ENCODE measurements around the gene CDH20.

DNA sequence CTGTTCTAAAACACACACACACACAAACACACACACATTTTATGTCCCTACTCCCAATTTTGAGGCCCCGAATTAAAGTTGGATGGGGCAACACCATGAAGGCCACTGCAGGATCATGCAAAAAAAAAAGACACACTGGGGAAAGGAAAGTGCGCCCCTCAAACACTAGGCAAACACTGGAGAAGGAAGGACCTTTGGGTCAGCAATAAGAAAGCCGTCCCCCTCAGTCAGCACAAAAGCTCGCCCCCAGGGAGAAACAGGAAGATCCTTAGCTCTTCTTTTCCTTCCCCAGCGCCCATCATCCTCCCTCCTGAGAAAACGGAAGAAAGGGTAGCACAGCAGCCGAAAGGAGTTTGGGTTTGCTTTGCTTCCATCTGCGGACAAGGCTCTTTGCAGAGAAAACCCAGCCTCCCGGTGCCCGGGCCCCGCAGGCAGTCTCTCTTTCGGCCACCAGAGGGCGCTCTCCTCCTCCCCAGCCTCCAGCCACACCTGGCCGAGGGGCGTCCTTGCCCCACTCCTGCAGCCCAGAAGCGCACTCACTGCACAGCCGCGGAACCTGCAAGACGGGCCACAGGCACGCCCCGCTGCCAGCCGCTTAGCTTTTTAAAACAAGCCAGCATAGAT is 248.5 kb downstream of the CDH20 start:
- TF ChIP-seq POLR2A (IDR thresholded peaks at IDR 0.05; ENCODE audit: low read length) (no peak), GATA1 (IDR thresholded peaks at IDR 0.05; ENCODE audit: low read depth, low read length) (no peak)
